Measurements from ENCODE around the gene FBXL14. TPM values are rescaled to one million over a fixed set of nuclear protein-coding genes. Genes with fewer than 3 reads are reported as not detected.

Gene FBXL14
- total RNA-seq, 1 experiment from 2014 or later: 16.1 TPM

DNA sequence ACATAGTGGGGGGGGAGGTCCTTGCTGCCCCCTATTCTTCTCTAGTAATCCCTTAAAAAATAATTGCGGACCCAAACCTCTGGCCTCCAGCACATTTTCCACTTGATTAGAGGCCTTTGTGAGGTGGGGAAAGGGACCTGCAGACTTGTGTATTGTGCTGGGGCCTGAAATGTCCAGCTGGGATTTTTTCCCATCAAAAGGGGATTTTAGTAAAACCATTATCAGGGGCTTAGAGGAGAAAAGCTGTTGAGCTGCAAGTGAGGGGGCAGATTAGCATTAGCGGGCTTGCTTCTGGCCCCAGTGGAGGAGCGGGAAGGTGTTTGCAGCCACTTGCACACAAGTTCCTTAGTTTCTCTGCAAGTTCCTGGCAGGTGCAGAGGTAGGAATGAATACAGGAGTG, 13.9 kb downstream of the FBXL14 start:
- Histone ChIP-seq H3K4me1 (replicated peaks) (peaks cover 5% of the 10 kb centered on the region), H3K27me3 (replicated peaks) (no peaks in the 10 kb centered on the region), H3K36me3 (no peaks in the 10 kb centered on the region), H3K27ac (no peak overlapping the region), H3K9me3 (replicated peaks) (no peaks in the 10 kb centered on the region), H3K4me3 (no peak overlapping the region)
- no peak for DNase-seq (ENCODE audit: low read depth in 1 of 2, low spot score in 2 of 2)

DNA sequence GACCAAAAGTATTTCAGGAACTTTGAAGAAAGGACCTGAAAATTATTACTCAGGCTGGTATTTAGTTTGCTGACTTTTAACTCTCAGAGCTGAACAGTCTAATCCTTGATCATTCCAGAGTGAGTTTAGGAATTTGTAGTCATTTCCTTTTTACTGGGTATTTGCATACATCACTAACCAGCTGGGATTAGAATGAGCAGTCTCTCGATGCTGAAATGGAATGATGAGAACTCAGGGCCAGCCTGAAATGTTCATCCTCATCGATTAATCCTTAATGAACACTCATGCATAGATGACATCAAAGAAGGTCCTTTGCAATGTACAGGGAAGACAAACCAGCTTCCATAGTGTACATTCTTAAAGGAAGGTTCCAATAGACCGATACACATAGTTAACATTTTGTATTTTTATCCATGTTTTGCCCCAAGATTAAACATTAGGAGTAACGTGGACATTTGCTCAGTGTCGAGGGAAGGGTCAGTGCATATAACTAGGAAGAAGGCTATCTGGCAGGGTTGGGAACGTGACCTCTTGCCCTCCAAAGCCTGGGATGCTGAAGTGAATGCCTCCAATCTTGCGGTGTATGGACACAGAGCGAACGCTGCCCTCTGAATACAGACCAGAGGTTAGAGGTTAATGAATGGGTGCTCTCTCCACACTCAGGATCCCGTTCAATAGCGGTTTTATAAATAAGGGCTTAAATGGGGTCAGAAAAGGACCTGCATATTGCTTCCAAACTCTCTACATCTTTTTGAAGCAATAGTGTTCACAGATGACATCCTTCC, 14.5 kb downstream of the FBXL14 start:
- no peak for DNase-seq (ENCODE audit: low read depth in 1 of 2, low spot score in 2 of 2)
- Histone ChIP-seq H3K36me3 (no peaks in the 10 kb centered on the region), H3K4me3 (no peak overlapping the region), H3K4me1 (replicated peaks) (peaks cover 8% of the 10 kb centered on the region), H3K27me3 (replicated peaks) (no peaks in the 10 kb centered on the region), H3K27ac (no peak overlapping the region), H3K9me3 (replicated peaks) (no peaks in the 10 kb centered on the region)

- H3K4me1 ChIP-seq (replicated peaks): peaks cover 8% of the 10 kb centered on the region
- H3K9me3 ChIP-seq (replicated peaks): no peaks in the 10 kb centered on the region
- no peak overlapping the region for H3K27ac ChIP-seq
- H3K36me3 ChIP-seq: no peaks in the 10 kb centered on the region
- no peaks in the 10 kb centered on the region for H3K27me3 ChIP-seq (replicated peaks)
- DNase-seq (ENCODE audit: low read depth in 1 of 2, low spot score in 2 of 2): no peak
- no peak overlapping the region for H3K4me3 ChIP-seq
Observed at GRCh38 chr12:1576410-1577241, 17.8 kb downstream of the FBXL14 start.

DNA sequence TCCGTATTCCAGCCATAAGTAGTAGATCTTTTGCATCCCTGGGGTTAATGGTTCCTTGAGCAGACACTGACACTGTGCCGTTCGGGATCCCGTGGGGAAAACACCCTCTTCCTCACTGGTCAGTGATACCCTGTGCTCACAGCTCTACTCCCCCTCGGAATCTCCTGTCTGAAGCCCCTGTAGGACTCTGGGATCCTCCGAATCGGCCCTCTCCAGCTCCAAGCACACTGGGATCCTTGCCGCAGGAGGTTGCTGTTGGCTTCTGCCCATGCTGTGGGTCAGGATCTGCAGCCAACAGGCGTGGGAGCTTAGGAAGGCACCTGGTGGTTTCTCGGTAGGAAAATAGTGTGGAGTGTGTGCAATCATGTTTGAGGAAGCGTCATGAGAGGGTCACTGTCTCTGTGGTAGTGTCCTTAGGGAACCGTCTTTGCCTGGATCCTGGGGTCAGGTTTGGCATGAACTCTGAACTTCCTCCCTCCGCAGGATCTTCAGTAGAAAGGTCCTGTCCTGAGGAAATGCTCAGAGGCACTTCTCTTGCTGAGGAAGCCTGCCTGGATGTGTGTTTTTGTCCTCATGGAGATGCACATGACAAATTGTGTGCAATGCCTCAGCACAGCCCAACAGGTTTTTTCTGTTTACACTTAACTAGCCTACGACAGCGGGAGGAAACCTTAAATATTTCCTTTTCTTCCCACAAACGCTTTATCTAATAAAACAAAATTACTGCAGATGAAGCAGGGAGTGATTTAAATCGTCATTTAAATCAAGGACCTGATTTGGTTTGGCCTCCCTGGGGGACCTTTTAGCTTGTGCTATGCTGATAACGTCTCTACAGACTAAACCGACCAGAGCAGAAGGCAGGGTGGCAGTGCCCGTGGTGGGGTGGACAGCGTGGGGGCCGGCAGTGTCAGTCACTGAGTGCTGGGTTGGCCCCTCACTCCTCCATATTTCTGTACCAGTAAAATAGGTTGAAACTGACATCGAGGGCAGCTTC, 18.7 kb downstream of the FBXL14 start:
- H3K27ac ChIP-seq: no peak overlapping the region
- H3K36me3 ChIP-seq: no peaks in the 10 kb centered on the region
- H3K4me3 ChIP-seq: no peak overlapping the region
- no peaks in the 10 kb centered on the region for H3K27me3 ChIP-seq (replicated peaks)
- H3K9me3 ChIP-seq (replicated peaks): no peaks in the 10 kb centered on the region
- peaks cover 5% of the 10 kb centered on the region; the same call in 1 of the 2 replicates for H3K4me1 ChIP-seq (replicated peaks)
- DNase-seq (ENCODE audit: low read depth in 1 of 2, low spot score in 2 of 2): no peak

GRCh38 chr12:1574865-1575259, 19.5 kb downstream of the FBXL14 start:
- H3K4me3 ChIP-seq: no peak overlapping the region
- no peaks in the 10 kb centered on the region for H3K27me3 ChIP-seq (replicated peaks)
- no peaks in the 10 kb centered on the region for H3K9me3 ChIP-seq (replicated peaks)
- DNase-seq (ENCODE audit: low read depth in 1 of 2, low spot score in 2 of 2): no peak
- no peak overlapping the region for H3K27ac ChIP-seq
- H3K4me1 ChIP-seq (replicated peaks): peaks cover 5% of the 10 kb centered on the region; the same call in 1 of the 2 replicates
- no peaks in the 10 kb centered on the region for H3K36me3 ChIP-seq

DNA sequence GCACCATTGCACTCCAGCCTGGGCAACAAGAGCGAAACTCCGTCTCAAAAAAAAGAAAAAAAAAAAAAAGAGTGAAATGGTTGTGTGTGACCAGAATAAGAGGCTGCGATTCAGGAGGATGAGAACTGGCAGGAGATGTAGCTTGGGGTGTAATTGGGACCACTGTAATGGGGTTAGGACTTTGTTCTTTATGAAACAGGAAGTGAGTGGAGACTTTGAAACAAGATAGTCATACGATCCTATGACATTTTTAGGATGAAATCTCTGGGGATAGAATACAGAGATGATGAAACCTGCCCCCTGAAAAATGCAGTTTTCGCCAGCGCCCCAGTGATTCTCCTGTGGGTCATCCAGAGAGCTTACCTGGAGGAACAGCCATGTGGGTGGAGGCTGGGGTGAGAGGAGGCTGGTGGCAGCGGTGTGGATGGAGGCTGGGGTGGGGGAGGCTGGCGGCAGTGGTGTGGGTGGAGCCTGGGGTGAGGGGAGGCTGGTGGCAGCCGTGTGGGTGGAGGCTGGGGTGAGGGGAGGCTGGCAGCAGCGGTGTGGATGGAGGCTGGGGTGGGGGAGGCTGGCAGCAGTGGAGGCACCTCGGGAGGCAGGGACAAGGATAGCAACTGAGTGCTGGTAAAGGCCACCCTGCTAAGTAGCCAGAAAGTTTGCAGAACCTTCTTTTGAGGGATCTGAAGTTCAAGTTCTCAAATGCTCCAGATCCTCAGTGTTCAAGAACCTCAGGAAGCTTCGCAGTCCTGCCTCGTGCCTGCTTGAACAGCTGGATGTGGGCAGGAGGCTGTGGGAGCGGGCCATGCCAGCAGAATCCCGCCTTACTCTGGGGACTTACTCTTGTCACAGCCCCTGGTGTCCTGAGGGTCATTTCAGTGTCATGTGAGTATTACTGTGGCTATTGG, 20.2 kb downstream of the FBXL14 start:
- DNase-seq (ENCODE audit: low read depth in 1 of 2, low spot score in 2 of 2): no peak
- Histone ChIP-seq H3K9me3 (replicated peaks) (no peaks in the 10 kb centered on the region), H3K4me1 (replicated peaks) (peaks cover 5% of the 10 kb centered on the region; the same call in 1 of the 2 replicates), H3K4me3 (no peak overlapping the region), H3K27me3 (replicated peaks) (no peaks in the 10 kb centered on the region), H3K27ac (no peak overlapping the region), H3K36me3 (no peaks in the 10 kb centered on the region)

- H3K36me3 ChIP-seq: no peaks in the 10 kb centered on the region
- H3K4me3 ChIP-seq: no peak overlapping the region
- no peak overlapping the region for H3K27ac ChIP-seq
- DNase-seq (ENCODE audit: low read depth in 1 of 2, low spot score in 2 of 2): no peak
- H3K9me3 ChIP-seq (replicated peaks): no peaks in the 10 kb centered on the region
- peaks cover 5% of the 10 kb centered on the region; the same call in 1 of the 2 replicates for H3K4me1 ChIP-seq (replicated peaks)
- no peaks in the 10 kb centered on the region for H3K27me3 ChIP-seq (replicated peaks)
Observed at GRCh38 chr12:1572731-1573130, 21.6 kb downstream of the FBXL14 start.

DNA sequence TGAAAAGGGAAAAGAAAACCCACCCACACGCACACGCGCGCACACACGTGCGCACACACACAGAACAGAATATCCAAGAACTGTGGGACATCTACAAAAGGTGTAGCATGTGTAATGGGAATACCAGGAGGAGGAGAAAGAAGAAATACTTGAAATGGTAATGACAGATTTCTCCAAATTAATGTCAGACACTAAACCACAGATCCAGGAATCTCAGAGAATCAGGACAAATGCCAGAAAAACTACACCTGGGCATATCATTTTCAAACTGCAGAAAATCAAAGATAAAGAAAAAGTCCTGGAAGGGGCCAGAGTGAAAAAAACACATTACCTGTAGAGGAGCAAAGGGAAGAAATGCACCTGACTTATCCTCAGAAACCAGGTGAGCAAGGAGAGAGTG, 26.5 kb downstream of the FBXL14 start:
- Histone ChIP-seq H3K9me3 (replicated peaks) (no peaks in the 10 kb centered on the region), H3K4me3 (no peak overlapping the region), H3K27me3 (replicated peaks) (no peaks in the 10 kb centered on the region), H3K27ac (no peak overlapping the region), H3K4me1 (replicated peaks) (peaks cover 7% of the 10 kb centered on the region), H3K36me3 (no peaks in the 10 kb centered on the region)
- DNase-seq (ENCODE audit: low read depth in 1 of 2, low spot score in 2 of 2): no peak

DNA sequence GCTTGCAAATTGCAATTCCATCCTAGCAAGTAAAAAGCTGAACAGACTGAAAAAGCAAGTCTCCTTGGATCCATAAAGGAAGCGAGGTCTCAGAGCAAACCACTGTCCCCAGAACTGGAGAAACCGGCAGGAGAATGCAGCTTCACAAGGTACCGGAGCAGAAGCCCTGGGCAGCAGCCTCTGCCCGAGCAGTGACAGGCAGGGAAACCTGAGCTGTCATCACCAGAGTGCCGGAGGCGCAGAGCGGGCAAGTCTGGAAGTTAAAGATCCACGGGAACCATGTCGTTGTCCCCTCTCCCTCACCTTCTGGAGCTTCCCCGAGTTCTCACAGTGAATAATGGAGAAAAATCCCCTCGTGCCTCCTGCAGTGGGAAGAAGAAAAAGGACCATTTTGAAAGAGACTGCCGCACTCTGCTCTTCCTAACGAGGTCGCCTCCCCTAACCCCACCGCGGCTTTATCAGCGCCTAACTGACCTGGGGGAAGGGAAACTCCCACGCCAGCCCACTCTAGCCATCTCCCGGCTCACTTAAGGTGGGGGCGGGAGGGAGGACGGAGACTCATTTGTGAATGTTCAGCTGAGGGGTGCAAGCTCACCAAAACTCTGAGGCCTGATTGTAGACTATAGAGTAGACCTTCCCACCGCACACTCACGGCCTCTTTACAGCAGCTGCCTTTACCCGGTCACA, 27.8 kb downstream of the FBXL14 start:
- no peak overlapping the region for H3K4me3 ChIP-seq
- no peak overlapping the region for H3K27ac ChIP-seq
- H3K9me3 ChIP-seq (replicated peaks): no peaks in the 10 kb centered on the region
- H3K36me3 ChIP-seq: no peaks in the 10 kb centered on the region
- H3K4me1 ChIP-seq (replicated peaks): peaks cover 12% of the 10 kb centered on the region
- no peak for DNase-seq (ENCODE audit: low read depth in 1 of 2, low spot score in 2 of 2)
- H3K27me3 ChIP-seq (replicated peaks): no peaks in the 10 kb centered on the region

- H3K9me3 ChIP-seq (replicated peaks): no peaks in the 10 kb centered on the region
- H3K27ac ChIP-seq: no peak overlapping the region
- DNase-seq (ENCODE audit: low read depth in 1 of 2, low spot score in 2 of 2): no peak
- no peak overlapping the region for H3K4me3 ChIP-seq
- no peaks in the 10 kb centered on the region for H3K27me3 ChIP-seq (replicated peaks)
- peaks cover 12% of the 10 kb centered on the region for H3K4me1 ChIP-seq (replicated peaks)
- H3K36me3 ChIP-seq: no peaks in the 10 kb centered on the region
Observed at GRCh38 chr12:1565172-1565571, 29.2 kb downstream of the FBXL14 start.

DNA sequence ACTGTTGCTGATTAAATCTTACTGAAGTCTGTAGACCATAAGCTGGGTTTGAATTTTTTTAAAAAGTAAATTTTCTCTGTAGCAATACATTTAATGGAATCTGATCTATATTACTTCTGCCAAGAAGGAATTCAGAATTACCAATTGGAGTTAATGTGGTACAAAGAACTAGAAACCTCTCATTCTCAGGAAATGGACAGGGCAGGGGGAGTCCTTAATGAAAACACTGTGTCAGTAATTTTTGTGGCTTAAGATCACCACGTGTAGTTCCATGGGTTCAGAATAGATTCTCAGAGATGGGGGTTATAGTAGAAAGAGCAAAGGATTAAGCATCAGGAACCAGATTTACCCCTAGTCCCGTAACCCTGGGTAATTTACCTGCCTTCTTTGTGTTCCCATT, 30.3 kb downstream of the FBXL14 start:
- no peaks in the 10 kb centered on the region for H3K27me3 ChIP-seq (replicated peaks)
- H3K4me1 ChIP-seq (replicated peaks): peaks cover 12% of the 10 kb centered on the region
- H3K27ac ChIP-seq: no peak overlapping the region
- no peaks in the 10 kb centered on the region for H3K9me3 ChIP-seq (replicated peaks)
- no peaks in the 10 kb centered on the region for H3K36me3 ChIP-seq
- H3K4me3 ChIP-seq: no peak overlapping the region
- DNase-seq (ENCODE audit: low read depth in 1 of 2, low spot score in 2 of 2): no peak

- peak in 1 of 2 experiments; percentile 46 for DNase-seq (ENCODE audit: low read depth in 1 of 2, low spot score in 2 of 2)
- no peaks in the 10 kb centered on the region for H3K36me3 ChIP-seq
- peak overlapping the region; percentile 14 for H3K4me3 ChIP-seq
Observed at GRCh38 chr12:1562813-1563407, 31.5 kb downstream of the FBXL14 start.

More at GRCh38 chr12:1562813-1563407, 31.5 kb downstream of the FBXL14 start:
- Histone ChIP-seq H3K4me1 (replicated peaks) (peaks cover 12% of the 10 kb centered on the region), H3K27me3 (replicated peaks) (no peaks in the 10 kb centered on the region), H3K9me3 (replicated peaks) (no peaks in the 10 kb centered on the region), H3K27ac (peak overlapping the region; percentile 46)

Data from SJSA1 (cell line).